Measurements from ENCODE around the gene CCND1.
"Not testable (repeated sequence)": the region's sequence is repeated elsewhere in the genome, so short reads cannot be mapped to it uniquely, and the experiment has no call there.

The CCND1 gene

GRCh38 chr11:69694781-69695180 is 53.8 kb downstream of the CCND1 start:
- DNase-seq = no peak

GRCh38 chr11:69695581-69695980 is 54.6 kb downstream of the CCND1 start:
- DNase-seq = no peak

- DNase-seq = not testable (repeated sequence)
Observed at GRCh38 chr11:69695995-69696394, 55.0 kb downstream of the CCND1 start.

- DNase-seq = no peak
Observed at GRCh38 chr11:69696749-69697468, 56.0 kb downstream of the CCND1 start.

- DNase-seq = no peak
Observed at GRCh38 chr11:69697469-69697843, 56.5 kb downstream of the CCND1 start.

GRCh38 chr11:69697861-69698260 is 56.9 kb downstream of the CCND1 start:
- DNase-seq = no peak

- no peak for DNase-seq
Observed at GRCh38 chr11:69698362-69698761, 57.4 kb downstream of the CCND1 start.

GRCh38 chr11:69699213-69699612 is 58.3 kb downstream of the CCND1 start:
- peak; percentile 11 for DNase-seq

GRCh38 chr11:69700278-69701140 is 59.6 kb downstream of the CCND1 start:
- no peak for DNase-seq

GRCh38 chr11:69702239-69702691 is 61.3 kb downstream of the CCND1 start:
- DNase-seq = no peak

GRCh38 chr11:69702769-69703452 is 62.0 kb downstream of the CCND1 start:
- no peak for DNase-seq

- no peak for DNase-seq
Observed at GRCh38 chr11:69703453-69703767, 62.5 kb downstream of the CCND1 start.

Measured in NCI-H1694 (cell line).